HG02571 (cell line): Measurements from ENCODE around the gene PAQR9.

Source experiments
- ATAC-seq: cut with Tn5 transposase; IDR thresholded peaks from one replicate; pipeline ENCODE4 v1.9.1; 2021; ENCODE audit warnings: mild to moderate bottlenecking, moderate library complexity; ENCODE audit not compliant: unreplicated experiment

The PAQR9 gene

GRCh38 chr3:142983318-142983717, 19.8 kb upstream of the PAQR9 start:
- no peak for ATAC-seq

GRCh38 chr3:142982038-142982773, 18.7 kb upstream of the PAQR9 start:
- no peak for ATAC-seq

GRCh38 chr3:142981108-142981507, 17.6 kb upstream of the PAQR9 start:
- no peak for ATAC-seq

- ATAC-seq = no peak
Measured at GRCh38 chr3:142977399-142977728, 13.9 kb upstream of the PAQR9 start.

GRCh38 chr3:142976621-142977398, 13.3 kb upstream of the PAQR9 start:
- ATAC-seq = no peak

- no peak for ATAC-seq
Measured at GRCh38 chr3:142975316-142975995, 12.0 kb upstream of the PAQR9 start.

- no peak for ATAC-seq
Measured at GRCh38 chr3:142973217-142974009, 9.9 kb upstream of the PAQR9 start.

GRCh38 chr3:142972092-142972753, 8.7 kb upstream of the PAQR9 start:
- ATAC-seq = no peak

GRCh38 chr3:142971431-142971830, 8.0 kb upstream of the PAQR9 start:
- no peak for ATAC-seq

GRCh38 chr3:142968319-142969025, 5.0 kb upstream of the PAQR9 start:
- ATAC-seq = no peak

- no peak for ATAC-seq
Measured at GRCh38 chr3:142966808-142967207, 3.3 kb upstream of the PAQR9 start.

GRCh38 chr3:142965581-142965980, 2.1 kb upstream of the PAQR9 start:
- ATAC-seq = no peak

- no peak for ATAC-seq
Measured at GRCh38 chr3:142963234-142963515, 299 bp downstream of the PAQR9 start.

GRCh38 chr3:142962520-142963233, 797 bp downstream of the PAQR9 start:
- no peak for ATAC-seq

- ATAC-seq = no peak
Measured at GRCh38 chr3:142962175-142962519, 1.3 kb downstream of the PAQR9 start.

GRCh38 chr3:142961539-142961938, 1.9 kb downstream of the PAQR9 start:
- no peak for ATAC-seq

- ATAC-seq = no peak
Measured at GRCh38 chr3:142960322-142960850, 3.1 kb downstream of the PAQR9 start.

GRCh38 chr3:142958707-142959106, 4.8 kb downstream of the PAQR9 start:
- no peak for ATAC-seq

GRCh38 chr3:142953443-142953842, 10.0 kb downstream of the PAQR9 start:
- no peak for ATAC-seq
